Activated CD8-positive, alpha-beta memory T cell treated with anti-CD3 and anti-CD28 coated beads, Interleukin-2, amount 50 U/mL, for 24 hours (primary cell): ENCODE data around the gene SYT1.
"Not testable (repeated sequence)": the region's sequence is repeated elsewhere in the genome, so short reads cannot be mapped to it uniquely, and the experiment has no call there.

ENCODE experiments used
- DNase-seq: peaks from one replicate; pipeline ENCODE4 v3.0.0-alpha.2; 2020; ENCODE audit errors: extremely low read depth

SYT1 gene

GRCh38 chr12:79393842-79394241 lies 529.3 kb downstream of the SYT1 start:
- no peak for DNase-seq

GRCh38 chr12:79397609-79398008 lies 533.0 kb downstream of the SYT1 start:
- DNase-seq: no peak

GRCh38 chr12:79400481-79400880 lies 535.9 kb downstream of the SYT1 start:
- DNase-seq: no peak

GRCh38 chr12:79402606-79403005 lies 538.0 kb downstream of the SYT1 start:
- DNase-seq: no peak

- DNase-seq: no peak
Observed at GRCh38 chr12:79406993-79407392, 542.4 kb downstream of the SYT1 start.

GRCh38 chr12:79407671-79408622 lies 543.4 kb downstream of the SYT1 start:
- no peak for DNase-seq

- no peak for DNase-seq
Observed at GRCh38 chr12:79408689-79409088, 544.1 kb downstream of the SYT1 start.

GRCh38 chr12:79409562-79409961 lies 545.0 kb downstream of the SYT1 start:
- no peak for DNase-seq

GRCh38 chr12:79411791-79412190 lies 547.2 kb downstream of the SYT1 start:
- no peak for DNase-seq

GRCh38 chr12:79413796-79414195 lies 549.2 kb downstream of the SYT1 start:
- no peak for DNase-seq

GRCh38 chr12:79414252-79414651 lies 549.7 kb downstream of the SYT1 start:
- DNase-seq: no peak

GRCh38 chr12:79415321-79415720 lies 550.7 kb downstream of the SYT1 start:
- DNase-seq: no peak

- DNase-seq: no peak
Observed at GRCh38 chr12:79415746-79416435, 551.3 kb downstream of the SYT1 start.

GRCh38 chr12:79420146-79420618 lies 555.6 kb downstream of the SYT1 start:
- no peak for DNase-seq

GRCh38 chr12:79421236-79421740 lies 556.7 kb downstream of the SYT1 start:
- no peak for DNase-seq

GRCh38 chr12:79422060-79422812 lies 557.7 kb downstream of the SYT1 start:
- DNase-seq: no peak

GRCh38 chr12:79423560-79423959 lies 559.0 kb downstream of the SYT1 start:
- no peak for DNase-seq

- no peak for DNase-seq
Observed at GRCh38 chr12:79424109-79424721, 559.6 kb downstream of the SYT1 start.

- DNase-seq: no peak
Observed at GRCh38 chr12:79426121-79426520, 561.5 kb downstream of the SYT1 start.

- DNase-seq: not testable (repeated sequence)
Observed at GRCh38 chr12:79426744-79427143, 562.2 kb downstream of the SYT1 start.

GRCh38 chr12:79433465-79434072 lies 569.0 kb downstream of the SYT1 start:
- DNase-seq: no peak
